Measurements from ENCODE around the gene GPR31. TPM values are rescaled to one million over a fixed set of nuclear protein-coding genes. Genes with fewer than 3 reads are reported as not detected.
"Not testable (repeated sequence)": the region's sequence is repeated elsewhere in the genome, so short reads cannot be mapped to it uniquely, and the experiment has no call there.

Gene GPR31
- polyA plus RNA-seq, 1 of the 3 experiments (the other 2 are of a cell fraction), result not detected

DNA sequence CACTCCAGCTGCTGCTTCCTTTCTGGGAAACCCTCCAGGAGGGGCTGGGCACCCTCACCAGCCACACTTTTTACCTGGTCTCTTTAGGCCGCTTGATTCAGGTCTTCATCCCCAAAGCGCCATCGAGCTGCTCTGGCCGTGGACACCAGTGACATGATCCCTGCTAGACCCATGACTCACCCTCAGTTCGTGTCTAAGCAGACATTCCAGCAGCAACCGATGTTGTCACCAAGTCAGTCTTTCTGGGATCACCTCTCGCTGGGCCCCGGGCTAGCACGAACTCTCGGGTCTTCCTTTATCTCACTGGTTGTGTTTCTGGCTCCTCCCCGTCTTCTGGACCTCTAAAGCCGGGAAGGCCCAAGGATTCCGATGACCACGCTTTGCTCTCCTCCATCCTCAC lies 43.0 kb upstream of the GPR31 start:
- no peak overlapping the region for H3K27ac ChIP-seq (ENCODE audit: low read depth in 2 of 2, low read length in 1 of 2)
- ChIA-PET CTCF (no interaction called here), POLR2A (no interaction called here)
- TF ChIP-seq RAD21 (IDR thresholded peaks at IDR 0.05; ENCODE audit: low read length) (no peak), EZH2phosphoT487 (IDR thresholded peaks at IDR 0.05; ENCODE audit: borderline replicate concordance, low read depth) (no peak), RFX5 (IDR thresholded peaks at IDR 0.05; ENCODE audit: low read length) (no peak), RXRA (IDR thresholded peaks at IDR 0.05; ENCODE audit: borderline replicate concordance, low read depth) (no peak), MAX (IDR thresholded peaks at IDR 0.05; ENCODE audit: low read depth) (no peak), FOXJ3 (CRISPR knock-in tag; IDR thresholded peaks at IDR 0.05) (no peak), SMC3 (IDR thresholded peaks at IDR 0.05; ENCODE audit: low read depth, low read length) (no peak), TCF12 (IDR thresholded peaks at IDR 0.05) (no peak), RCOR1 (IDR thresholded peaks at IDR 0.05; ENCODE audit: low read length) (no peak), CTCF (IDR thresholded peaks at IDR 0.05) (no peak), POLR2AphosphoS5 (IDR thresholded peaks at IDR 0.05; ENCODE audit: low read depth, low read length) (no peak), MXI1 (IDR thresholded peaks at IDR 0.05; ENCODE audit: low read depth, low read length) (no peak), NFIC (IDR thresholded peaks at IDR 0.05; ENCODE audit: borderline replicate concordance) (no peak), IRF3 (IDR thresholded peaks at IDR 0.05; ENCODE audit: low read depth, low read length) (no peak), USF1 (IDR thresholded peaks at IDR 0.05; ENCODE audit: borderline replicate concordance, low read depth) (no peak), CHD2 (IDR thresholded peaks at IDR 0.05; ENCODE audit: low read length, partially characterized antibody) (no peak)
- TF ChIP-seq, protein P1, sequence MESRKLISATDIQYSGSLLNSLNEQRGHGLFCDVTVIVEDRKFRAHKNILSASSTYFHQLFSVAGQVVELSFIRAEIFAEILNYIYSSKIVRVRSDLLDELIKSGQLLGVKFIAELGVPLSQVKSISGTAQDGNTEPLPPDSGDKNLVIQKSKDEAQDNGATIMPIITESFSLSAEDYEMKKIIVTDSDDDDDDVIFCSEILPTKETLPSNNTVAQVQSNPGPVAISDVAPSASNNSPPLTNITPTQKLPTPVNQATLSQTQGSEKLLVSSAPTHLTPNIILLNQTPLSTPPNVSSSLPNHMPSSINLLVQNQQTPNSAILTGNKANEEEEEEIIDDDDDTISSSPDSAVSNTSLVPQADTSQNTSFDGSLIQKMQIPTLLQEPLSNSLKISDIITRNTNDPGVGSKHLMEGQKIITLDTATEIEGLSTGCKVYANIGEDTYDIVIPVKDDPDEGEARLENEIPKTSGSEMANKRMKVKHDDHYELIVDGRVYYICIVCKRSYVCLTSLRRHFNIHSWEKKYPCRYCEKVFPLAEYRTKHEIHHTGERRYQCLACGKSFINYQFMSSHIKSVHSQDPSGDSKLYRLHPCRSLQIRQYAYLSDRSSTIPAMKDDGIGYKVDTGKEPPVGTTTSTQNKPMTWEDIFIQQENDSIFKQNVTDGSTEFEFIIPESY (IDR thresholded peaks at IDR 0.05; ENCODE audit: borderline replicate concordance, low read depth), result no peak
- TF ChIP-seq, protein P2, sequence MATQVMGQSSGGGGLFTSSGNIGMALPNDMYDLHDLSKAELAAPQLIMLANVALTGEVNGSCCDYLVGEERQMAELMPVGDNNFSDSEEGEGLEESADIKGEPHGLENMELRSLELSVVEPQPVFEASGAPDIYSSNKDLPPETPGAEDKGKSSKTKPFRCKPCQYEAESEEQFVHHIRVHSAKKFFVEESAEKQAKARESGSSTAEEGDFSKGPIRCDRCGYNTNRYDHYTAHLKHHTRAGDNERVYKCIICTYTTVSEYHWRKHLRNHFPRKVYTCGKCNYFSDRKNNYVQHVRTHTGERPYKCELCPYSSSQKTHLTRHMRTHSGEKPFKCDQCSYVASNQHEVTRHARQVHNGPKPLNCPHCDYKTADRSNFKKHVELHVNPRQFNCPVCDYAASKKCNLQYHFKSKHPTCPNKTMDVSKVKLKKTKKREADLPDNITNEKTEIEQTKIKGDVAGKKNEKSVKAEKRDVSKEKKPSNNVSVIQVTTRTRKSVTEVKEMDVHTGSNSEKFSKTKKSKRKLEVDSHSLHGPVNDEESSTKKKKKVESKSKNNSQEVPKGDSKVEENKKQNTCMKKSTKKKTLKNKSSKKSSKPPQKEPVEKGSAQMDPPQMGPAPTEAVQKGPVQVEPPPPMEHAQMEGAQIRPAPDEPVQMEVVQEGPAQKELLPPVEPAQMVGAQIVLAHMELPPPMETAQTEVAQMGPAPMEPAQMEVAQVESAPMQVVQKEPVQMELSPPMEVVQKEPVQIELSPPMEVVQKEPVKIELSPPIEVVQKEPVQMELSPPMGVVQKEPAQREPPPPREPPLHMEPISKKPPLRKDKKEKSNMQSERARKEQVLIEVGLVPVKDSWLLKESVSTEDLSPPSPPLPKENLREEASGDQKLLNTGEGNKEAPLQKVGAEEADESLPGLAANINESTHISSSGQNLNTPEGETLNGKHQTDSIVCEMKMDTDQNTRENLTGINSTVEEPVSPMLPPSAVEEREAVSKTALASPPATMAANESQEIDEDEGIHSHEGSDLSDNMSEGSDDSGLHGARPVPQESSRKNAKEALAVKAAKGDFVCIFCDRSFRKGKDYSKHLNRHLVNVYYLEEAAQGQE (IDR thresholded peaks at IDR 0.05; ENCODE audit: low read depth, low read length), result no peak
- H3F3A ChIP-seq (replicated peaks; ENCODE audit: insufficient read depth), result no peaks in the 10 kb centered on the region
- no peak for DNase-seq
- no peak overlapping the region for H3K4me2 ChIP-seq
- H3K9ac ChIP-seq, result no peak overlapping the region
- no peak overlapping the region for H3K4me3 ChIP-seq (ENCODE audit: low read depth in 2 of 2, low read length in 1 of 2)
- no peaks in the 10 kb centered on the region for H3K9me2 ChIP-seq
- no peak overlapping the region for H2AFZ ChIP-seq (ENCODE audit: low read depth)
- H3K9me3 ChIP-seq, result no peaks in the 10 kb centered on the region
- H3K79me2 ChIP-seq (ENCODE audit: insufficient read depth), result no peaks in the 10 kb centered on the region
- no peaks in the 10 kb centered on the region for H3K36me3 ChIP-seq (replicated peaks in 1 of 2; ENCODE audit: control insufficient read depth in 1 of 2, insufficient read depth in 2 of 2, low read length in 1 of 2)
- peaks cover 0 to 3% of the 10 kb centered on the region in 2 experiments; a peak in 1 of 4 replicates for H3K4me1 ChIP-seq (ENCODE audit: control insufficient read depth in 1 of 2, insufficient read depth in 2 of 2, low read depth in 1 of 2, low read length in 1 of 2)
- no peaks in the 10 kb centered on the region for H3K27me3 ChIP-seq (ENCODE audit: insufficient read depth)
- WGBS (ENCODE audit: low lambda C conversion rate), result 72% methylated on average over 14 of the region's 14 CpGs
- no peaks in the 10 kb centered on the region for H4K20me1 ChIP-seq (ENCODE audit: insufficient read depth)

DNA sequence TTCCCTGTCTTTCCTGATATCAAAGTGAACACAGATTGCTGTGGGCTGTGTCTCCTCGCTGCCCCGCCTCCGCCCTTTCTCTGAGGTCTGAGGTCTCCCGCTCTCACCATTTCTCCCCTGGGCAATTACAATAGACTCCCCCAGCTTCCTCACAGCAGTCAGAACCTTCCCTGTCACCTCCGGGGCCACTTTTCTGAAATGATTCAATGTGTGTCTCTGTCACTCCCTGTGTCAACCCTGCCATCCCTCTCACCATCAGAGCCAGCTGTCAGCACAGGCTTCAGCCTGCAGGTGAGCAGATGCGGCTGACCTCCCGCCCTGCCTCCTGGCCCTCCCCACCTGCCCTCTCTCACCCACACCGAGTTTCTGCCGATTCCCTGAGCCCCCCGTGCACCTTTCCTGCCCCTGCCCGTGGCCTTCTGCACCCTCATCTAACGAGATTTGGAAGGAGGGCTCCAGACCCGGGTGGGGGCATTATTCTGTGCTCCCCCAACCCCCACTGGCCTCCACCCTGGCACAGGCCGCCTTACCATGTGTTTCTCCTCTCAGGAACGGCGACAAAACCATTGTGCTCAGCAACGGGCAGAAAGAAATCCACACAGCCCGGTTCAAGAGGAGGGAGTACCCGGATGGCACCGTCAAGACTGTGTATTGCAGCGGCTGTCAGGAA lies 38.3 kb upstream of the GPR31 start:
- DNase-seq; H3K9ac ChIP-seq; H3K27me3 ChIP-seq (ENCODE audit: insufficient read depth); CTCF ChIA-PET; POLR2A ChIA-PET; H4K20me1 ChIP-seq (ENCODE audit: insufficient read depth); H3K79me2 ChIP-seq (ENCODE audit: insufficient read depth); H3K9me2 ChIP-seq; H3K27ac ChIP-seq (ENCODE audit: low read depth in 2 of 2, low read length in 1 of 2); H3K4me2 ChIP-seq; H3K4me1 ChIP-seq (ENCODE audit: control insufficient read depth in 1 of 2, insufficient read depth in 2 of 2, low read depth in 1 of 2, low read length in 1 of 2); H2AFZ ChIP-seq (ENCODE audit: low read depth); H3K9me3 ChIP-seq; H3K36me3 ChIP-seq (replicated peaks in 1 of 2; ENCODE audit: control insufficient read depth in 1 of 2, insufficient read depth in 2 of 2, low read length in 1 of 2); H3K4me3 ChIP-seq (ENCODE audit: low read depth in 2 of 2, low read length in 1 of 2); H3F3A ChIP-seq (replicated peaks; ENCODE audit: insufficient read depth): not testable (repeated sequence)
- 61% methylated on average over 13 of the region's 21 CpGs for WGBS (ENCODE audit: low lambda C conversion rate)

All from SK-N-SH (cell line).